HL-60 (cell line): Measurements from ENCODE around the gene EMID1.
A peak's percentile ranks its signal among the peaks of the same experiment; 100 is the strongest.

ENCODE experiments used
- DNase-seq, 2 experiments: peaks; one replicate each; pipeline ENCODE4 v3.0.0-alpha.2; 2010 to 2020; ENCODE audit warnings: low read depth in 1 of 2, low spot score in 1 of 2
- H3K27ac ChIP-seq: fragments of 250-450 bp; sonication (Bioruptor Pico); replicated peaks from 2 replicates; pipeline ENCODE4 v1.5.1; 2020; ENCODE audit warnings: mild to moderate bottlenecking, moderate library complexity
- H3K27me3 ChIP-seq: fragments of 250-450 bp; sonication (Bioruptor Pico); 2 replicates; pipeline ENCODE4 v1.5.1; 2021; ENCODE audit warnings: mild to moderate bottlenecking, moderate library complexity; ENCODE audit not compliant: insufficient read depth, poor library complexity, severe bottlenecking
- H3K4me3 ChIP-seq: replicated peaks from 2 replicates; pipeline ENCODE4 v1.5.1; 2011; ENCODE audit warnings: mild to moderate bottlenecking, control low read depth, low read length; ENCODE audit not compliant: insufficient read depth
- GABPA ChIP-seq: IDR thresholded peaks from 2 replicates; pipeline ENCODE4 v1.6.1; 2012; ENCODE audit warnings: low read depth
- POLR2AphosphoS5 ChIP-seq: IDR thresholded peaks from 2 replicates; pipeline ENCODE4 v1.6.1; 2012; ENCODE audit warnings: low read depth
- REST ChIP-seq: IDR thresholded peaks from 2 replicates; pipeline ENCODE4 v1.6.1; 2012; ENCODE audit warnings: low read depth; ENCODE audit not compliant: insufficient replicate concordance
- SPI1 ChIP-seq: IDR thresholded peaks from 2 replicates; pipeline ENCODE4 v1.6.1; 2012; ENCODE audit warnings: low read depth, mild to moderate bottlenecking, borderline replicate concordance
- TF ChIP-seq, protein P1 (sequence below): IDR thresholded peaks from one replicate; pipeline ENCODE4 v1.5.1; 2011; ENCODE audit warnings: low read length, control low read depth, inconsistent platforms; ENCODE audit not compliant: insufficient read depth

EMID1 gene

DNA sequence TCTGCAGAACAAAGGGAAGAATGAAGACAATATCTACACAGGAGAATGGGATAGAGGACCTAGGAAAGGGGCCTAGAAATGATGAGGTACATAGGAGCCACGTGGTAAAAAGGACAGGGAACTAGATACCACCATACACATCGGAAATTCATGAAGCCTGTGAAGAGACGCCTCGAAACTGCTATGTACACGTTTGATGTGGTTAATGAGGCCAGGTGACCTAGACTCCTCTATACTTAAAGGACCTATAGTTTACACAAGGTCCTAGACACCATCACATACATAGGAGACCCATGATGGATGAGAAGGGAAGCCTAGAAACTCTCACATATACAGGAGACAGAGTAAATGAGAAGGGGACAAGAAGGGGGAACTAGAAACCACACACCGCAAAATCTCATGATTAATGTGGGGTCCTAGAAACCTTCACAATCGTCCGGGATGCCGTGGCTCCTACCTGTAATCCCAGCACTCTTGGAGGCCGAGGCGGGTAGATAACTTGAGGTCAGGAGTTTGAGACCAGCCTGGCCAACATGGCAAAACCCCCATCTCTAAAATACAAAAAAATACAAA, 38.3 kb downstream of the EMID1 start:
- Histone ChIP-seq H3K27ac (no peak overlapping the region), H3K4me3 (no peak overlapping the region), H3K27me3 (no peaks in the 10 kb centered on the region)
- TF ChIP-seq SPI1 (no peak), POLR2AphosphoS5 (no peak), GABPA (no peak), REST (no peak)
- TF ChIP-seq, protein P1, sequence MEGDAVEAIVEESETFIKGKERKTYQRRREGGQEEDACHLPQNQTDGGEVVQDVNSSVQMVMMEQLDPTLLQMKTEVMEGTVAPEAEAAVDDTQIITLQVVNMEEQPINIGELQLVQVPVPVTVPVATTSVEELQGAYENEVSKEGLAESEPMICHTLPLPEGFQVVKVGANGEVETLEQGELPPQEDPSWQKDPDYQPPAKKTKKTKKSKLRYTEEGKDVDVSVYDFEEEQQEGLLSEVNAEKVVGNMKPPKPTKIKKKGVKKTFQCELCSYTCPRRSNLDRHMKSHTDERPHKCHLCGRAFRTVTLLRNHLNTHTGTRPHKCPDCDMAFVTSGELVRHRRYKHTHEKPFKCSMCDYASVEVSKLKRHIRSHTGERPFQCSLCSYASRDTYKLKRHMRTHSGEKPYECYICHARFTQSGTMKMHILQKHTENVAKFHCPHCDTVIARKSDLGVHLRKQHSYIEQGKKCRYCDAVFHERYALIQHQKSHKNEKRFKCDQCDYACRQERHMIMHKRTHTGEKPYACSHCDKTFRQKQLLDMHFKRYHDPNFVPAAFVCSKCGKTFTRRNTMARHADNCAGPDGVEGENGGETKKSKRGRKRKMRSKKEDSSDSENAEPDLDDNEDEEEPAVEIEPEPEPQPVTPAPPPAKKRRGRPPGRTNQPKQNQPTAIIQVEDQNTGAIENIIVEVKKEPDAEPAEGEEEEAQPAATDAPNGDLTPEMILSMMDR, result no peak
- DNase-seq, result no peak

- TF ChIP-seq GABPA (no peak), REST (no peak), SPI1 (no peak), POLR2AphosphoS5 (no peak)
- TF ChIP-seq, protein P1, result no peak
- Histone ChIP-seq H3K4me3 (no peak overlapping the region), H3K27ac (no peak overlapping the region), H3K27me3 (no peaks in the 10 kb centered on the region)
- no peak for DNase-seq
Observed at GRCh38 chr22:29244785-29245625, 39.3 kb downstream of the EMID1 start.

GRCh38 chr22:29245626-29246385, 40.1 kb downstream of the EMID1 start:
- peak; percentile 41 to 74 for DNase-seq
- H3K27me3 ChIP-seq, result no peaks in the 10 kb centered on the region

More at GRCh38 chr22:29245626-29246385, 40.1 kb downstream of the EMID1 start:
- no peak overlapping the region for H3K4me3 ChIP-seq
- H3K27ac ChIP-seq, result no peak overlapping the region
- TF ChIP-seq REST, result no peak
- TF ChIP-seq GABPA, result no peak
- no peak for TF ChIP-seq SPI1
- TF ChIP-seq, protein P1, result peak; percentile 98
- no peak for TF ChIP-seq POLR2AphosphoS5
